ENCODE measurements around the gene DTNBP1. TPM values are rescaled to one million over a fixed set of nuclear protein-coding genes. Genes with fewer than 3 reads are reported as not detected.

DTNBP1 gene
- total and polyA plus RNA-seq, 2 of the 8 experiments (the other 6 are each of a cell fraction or from before 2014, with no cell fraction given): 13.5 to 22.1 TPM

DNA sequence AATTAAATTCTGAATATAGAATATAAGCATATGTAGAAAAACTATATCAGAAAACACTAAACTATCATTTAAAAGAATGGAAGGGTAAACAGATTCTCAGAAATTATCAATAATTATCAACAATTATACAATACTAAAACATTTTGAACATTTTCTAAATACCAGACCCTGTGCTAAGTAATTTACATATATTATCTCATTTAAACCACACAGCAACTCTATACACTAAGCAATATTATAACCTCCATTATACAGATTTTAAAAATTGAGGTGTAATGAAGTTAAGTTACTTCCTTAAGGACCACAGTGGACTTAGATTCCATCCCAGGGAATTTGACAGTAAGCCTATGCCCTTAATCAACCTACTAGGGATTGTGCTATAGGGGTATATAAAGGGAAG is 33.3 kb downstream of the DTNBP1 start:
- ChIA-PET CTCF (ENCODE audit: partially characterized antibody) (no interaction called here), POLR2A (ENCODE audit: partially characterized antibody) (no interaction called here)
- H3K36me3 ChIP-seq (ENCODE audit: control insufficient read depth in 2 of 4, insufficient read depth in 4 of 4, low read length in 3 of 4): no peaks in the 10 kb centered on the region; a peak in 1 of 8 replicates
- H3K79me1 ChIP-seq (ENCODE audit: low read depth, low read length): no peaks in the 10 kb centered on the region
- no peaks in the 10 kb centered on the region for H3K4me1 ChIP-seq (replicated peaks in 1 of 4; ENCODE audit: control insufficient read depth in 3 of 4, insufficient read depth in 4 of 4, low read length in 3 of 4)
- FAIRE-seq: no peak
- H3K79me2 ChIP-seq (ENCODE audit: control insufficient read depth in 1 of 2, insufficient read depth in 2 of 2, low read length in 2 of 2): no peaks in the 10 kb centered on the region
- H2BK12ac ChIP-seq (ENCODE audit: low read depth, low read length): no peak overlapping the region
- H2AK5ac ChIP-seq (ENCODE audit: low read depth, low read length): no peak overlapping the region
- no peak overlapping the region for H3K4me3 ChIP-seq (ENCODE audit: extremely low read depth in 1 of 4, insufficient read depth in 2 of 4, low read depth in 3 of 4, low read length in 4 of 4)
- H3K23ac ChIP-seq (ENCODE audit: insufficient read length): no peak overlapping the region
- H3K18ac ChIP-seq (ENCODE audit: extremely low read depth, low read length): no peak overlapping the region
- no peak overlapping the region for H4K8ac ChIP-seq (ENCODE audit: extremely low read depth, insufficient read depth, low read length)
- H2BK5ac ChIP-seq (ENCODE audit: low read depth, low read length): no peak overlapping the region
- H3K27ac ChIP-seq (ENCODE audit: low read depth, low read length): no peak overlapping the region
- H3K23me2 ChIP-seq (ENCODE audit: low read depth, low read length): no peaks in the 10 kb centered on the region
- no peak overlapping the region for H2BK120ac ChIP-seq (replicated peaks; ENCODE audit: low read depth, low read length)
- no peak overlapping the region for H3K4me2 ChIP-seq (ENCODE audit: insufficient read depth in 1 of 2, low read depth in 2 of 2, low read length in 2 of 2)
- no peak overlapping the region for H4K91ac ChIP-seq (replicated peaks; ENCODE audit: insufficient read length, low read length)
- no peak overlapping the region for H4K5ac ChIP-seq (ENCODE audit: insufficient read length, low read depth, low read length)
- no peaks in the 10 kb centered on the region for H4K20me1 ChIP-seq (replicated peaks in 1 of 2; ENCODE audit: control insufficient read depth in 1 of 2, insufficient read depth in 2 of 2, low read length in 2 of 2)
- H2BK20ac ChIP-seq (ENCODE audit: low read length): no peak overlapping the region
- no peak overlapping the region for H2BK15ac ChIP-seq (ENCODE audit: low read length)
- no peak overlapping the region for H3K14ac ChIP-seq (ENCODE audit: insufficient read length)
- TF ChIP-seq MAFK (IDR thresholded peaks at IDR 0.05; ENCODE audit: low read depth, low read length): no peak
- TF ChIP-seq TEAD4 (IDR thresholded peaks at IDR 0.05; ENCODE audit: low read depth, low read length): no peak
- no peak for TF ChIP-seq RAD21 (IDR thresholded peaks at IDR 0.05 in 1 of 2, conservative IDR thresholded peaks at IDR 0.05 in 1 of 2; ENCODE audit: low read depth in 2 of 2, low read length in 2 of 2)
- TF ChIP-seq RNF2 (IDR thresholded peaks at IDR 0.05; ENCODE audit: borderline replicate concordance, low read depth, low read length, missing control alignments, poor library complexity, severe bottlenecking): no peak
- H3K9me3 ChIP-seq (ENCODE audit: insufficient read depth in 2 of 2, low read depth in 1 of 2, low read length in 1 of 2): no peaks in the 10 kb centered on the region
- no peak overlapping the region for H3K56ac ChIP-seq (replicated peaks; ENCODE audit: insufficient read length, low read depth, low read length)
- H3K4ac ChIP-seq (replicated peaks; ENCODE audit: insufficient read length, low read depth, low read length): no peak overlapping the region
- H3K27me3 ChIP-seq (replicated peaks in 1 of 4; ENCODE audit: control insufficient read depth in 3 of 4, extremely low read depth in 1 of 4, insufficient read depth in 3 of 4, low read length in 3 of 4): no peaks in the 10 kb centered on the region
- no peak overlapping the region for H3K9ac ChIP-seq (replicated peaks in 1 of 4; ENCODE audit: extremely low read depth in 1 of 4, low read depth in 3 of 4, low read length in 3 of 4)
- DNase-seq (ENCODE audit: low read depth in 1 of 2, low spot score in 2 of 2): no peak
- no peak overlapping the region for H2AFZ ChIP-seq (ENCODE audit: low read length)
